ENCODE measurements around the gene SLAMF9. TPM values are rescaled to one million over a fixed set of nuclear protein-coding genes. Genes with fewer than 3 reads are reported as not detected.

Gene SLAMF9
- total RNA-seq, 1 experiment from 2014 or later = not detected

DNA sequence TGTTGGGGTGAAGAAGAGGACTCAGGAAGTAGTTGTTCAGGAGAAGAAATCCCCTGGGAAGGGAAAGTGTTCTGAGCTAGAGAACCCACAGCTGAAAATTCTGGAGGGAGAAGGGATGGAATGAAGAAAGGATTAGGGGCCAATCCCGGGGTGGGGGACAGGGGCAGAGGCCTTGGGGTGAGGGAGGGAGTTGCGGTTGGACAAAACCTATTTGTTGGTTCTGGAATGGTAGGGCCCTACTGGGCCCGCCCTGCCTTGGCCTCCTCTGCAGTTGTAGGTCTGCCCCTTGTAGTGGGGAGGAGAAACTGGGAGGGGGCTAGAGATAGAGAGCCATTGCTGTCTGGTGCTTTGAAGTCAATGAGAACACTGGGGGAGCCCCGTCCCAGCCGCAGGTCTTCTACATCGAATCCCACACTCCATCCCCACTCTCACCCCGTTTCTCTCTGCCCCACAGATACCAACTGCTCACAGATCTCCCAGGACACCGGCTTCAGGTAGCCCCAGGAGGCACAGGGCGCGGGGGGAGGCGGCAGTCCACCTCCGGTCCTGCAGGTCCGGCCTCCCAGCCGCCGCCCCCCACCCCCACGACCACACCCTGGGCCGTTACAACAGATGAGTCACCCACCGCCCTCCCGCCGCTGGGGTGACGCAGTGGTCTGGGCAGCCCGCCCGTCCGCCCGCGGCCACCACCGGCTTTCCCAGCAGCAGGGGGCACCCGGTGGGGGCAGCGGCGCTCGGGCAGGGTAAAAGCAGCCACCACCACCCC lies 29.8 kb downstream of the SLAMF9 start:
- H3K4me3 Mint-ChIP-seq = peak overlapping the region; percentile 85
- ChIA-PET POLR2A (interaction anchor here (0.7 to 1.6 kb wide), 5 partner anchors 22 to 35 kb away, joined by 3 to 9 read pairs (median 4); partner anchors contain the start of gene CFAP45), CTCF (interaction anchor here (0.9 to 5.9 kb wide), 13 partner anchors 8 to 121 kb away, joined by 3 to 64 read pairs (median 4); partner anchors contain the start of gene IGSF9)

DNA sequence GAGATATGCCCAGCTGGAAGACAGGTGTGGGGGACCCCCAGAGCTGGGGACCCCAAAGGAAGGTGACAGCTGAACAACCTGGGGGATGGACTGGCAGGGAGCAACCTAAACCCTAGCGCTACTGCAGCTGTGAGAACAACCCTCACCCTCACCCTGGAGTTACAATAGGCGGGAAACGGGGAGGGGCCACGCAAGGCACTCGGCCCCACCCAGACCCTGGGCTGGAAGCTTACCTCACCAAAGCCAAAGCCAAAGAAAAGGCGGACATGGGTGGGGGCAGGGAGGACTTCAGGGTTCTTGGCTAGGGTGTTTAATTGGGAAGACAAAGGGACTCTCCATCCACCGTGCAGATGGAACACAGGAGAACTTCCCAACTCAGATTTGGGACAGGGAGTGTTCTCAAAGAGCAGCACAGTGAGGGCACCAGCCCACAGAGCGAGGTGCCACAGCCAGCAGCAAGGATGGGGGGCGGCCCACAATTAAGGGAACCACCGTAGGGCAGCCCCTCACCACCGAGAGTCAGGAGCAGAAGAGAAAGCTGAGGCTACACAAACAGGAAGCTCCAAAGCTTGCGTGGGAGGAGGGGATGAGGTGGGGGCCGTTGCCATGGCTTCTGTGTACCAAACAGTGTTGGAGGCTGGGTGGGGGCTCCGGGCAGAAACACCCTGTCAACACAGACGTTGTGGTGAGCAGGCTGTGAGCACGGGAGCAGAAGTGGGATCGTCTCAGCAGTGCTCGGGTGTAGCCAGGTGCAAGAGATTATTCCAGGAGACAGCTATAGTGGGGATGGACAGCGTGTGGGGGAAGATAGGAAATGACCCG lies 30.6 kb downstream of the SLAMF9 start:
- Mint-ChIP-seq H3K36me3 (peaks cover 13% of the 10 kb centered on the region), H3K4me1 (peaks cover 29% of the 10 kb centered on the region), H3K9me3 (no peaks in the 10 kb centered on the region), H3K27ac (peak overlapping the region; percentile 28), H3K27me3 (ENCODE audit: low read depth) (peaks cover 18% of the 10 kb centered on the region), H3K4me3 (peak overlapping the region; percentile 85)
- CTCF ChIA-PET = interaction anchor here (0.7 to 5.9 kb wide), 14 partner anchors 8 to 134 kb away, joined by 3 to 64 read pairs (median 4); no protein-coding TSS in a partner anchor
- DNase-seq (ENCODE audit: low spot score) (peak; percentile 61), ATAC-seq (peak; percentile 48)
- TF ChIP-seq SOX15 (CRISPR knock-in tag; IDR thresholded peaks at IDR 0.05) (no peak), PRRX2 (CRISPR knock-in tag; IDR thresholded peaks at IDR 0.05) (no peak), ZNF423 (CRISPR knock-in tag; IDR thresholded peaks at IDR 0.05) (no peak), ZNF416 (CRISPR knock-in tag; IDR thresholded peaks at IDR 0.05) (no peak), NFE2L1 (CRISPR knock-in tag; IDR thresholded peaks at IDR 0.05) (no peak), ZNF396 (CRISPR knock-in tag; IDR thresholded peaks at IDR 0.05; ENCODE audit: borderline replicate concordance) (no peak), EMX1 (CRISPR knock-in tag; IDR thresholded peaks at IDR 0.05) (no peak), MXD4 (CRISPR knock-in tag; IDR thresholded peaks at IDR 0.05; ENCODE audit: borderline replicate concordance) (no peak), NFYB (CRISPR knock-in tag; conservative IDR thresholded peaks at IDR 0.05; ENCODE audit: low read depth) (no peak), FOXP1 (CRISPR knock-in tag; IDR thresholded peaks at IDR 0.05; ENCODE audit: borderline replicate concordance) (peak; percentile 24; the same call in 1 of the 2 replicates), CBFB (CRISPR knock-in tag; IDR thresholded peaks at IDR 0.05; ENCODE audit: low read depth) (no peak)
- TF ChIP-seq, protein P1, sequence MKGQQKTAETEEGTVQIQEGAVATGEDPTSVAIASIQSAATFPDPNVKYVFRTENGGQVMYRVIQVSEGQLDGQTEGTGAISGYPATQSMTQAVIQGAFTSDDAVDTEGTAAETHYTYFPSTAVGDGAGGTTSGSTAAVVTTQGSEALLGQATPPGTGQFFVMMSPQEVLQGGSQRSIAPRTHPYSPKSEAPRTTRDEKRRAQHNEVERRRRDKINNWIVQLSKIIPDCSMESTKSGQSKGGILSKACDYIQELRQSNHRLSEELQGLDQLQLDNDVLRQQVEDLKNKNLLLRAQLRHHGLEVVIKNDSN (CRISPR knock-in tag; IDR thresholded peaks at IDR 0.05) = no peak
- TF ChIP-seq, protein P2, sequence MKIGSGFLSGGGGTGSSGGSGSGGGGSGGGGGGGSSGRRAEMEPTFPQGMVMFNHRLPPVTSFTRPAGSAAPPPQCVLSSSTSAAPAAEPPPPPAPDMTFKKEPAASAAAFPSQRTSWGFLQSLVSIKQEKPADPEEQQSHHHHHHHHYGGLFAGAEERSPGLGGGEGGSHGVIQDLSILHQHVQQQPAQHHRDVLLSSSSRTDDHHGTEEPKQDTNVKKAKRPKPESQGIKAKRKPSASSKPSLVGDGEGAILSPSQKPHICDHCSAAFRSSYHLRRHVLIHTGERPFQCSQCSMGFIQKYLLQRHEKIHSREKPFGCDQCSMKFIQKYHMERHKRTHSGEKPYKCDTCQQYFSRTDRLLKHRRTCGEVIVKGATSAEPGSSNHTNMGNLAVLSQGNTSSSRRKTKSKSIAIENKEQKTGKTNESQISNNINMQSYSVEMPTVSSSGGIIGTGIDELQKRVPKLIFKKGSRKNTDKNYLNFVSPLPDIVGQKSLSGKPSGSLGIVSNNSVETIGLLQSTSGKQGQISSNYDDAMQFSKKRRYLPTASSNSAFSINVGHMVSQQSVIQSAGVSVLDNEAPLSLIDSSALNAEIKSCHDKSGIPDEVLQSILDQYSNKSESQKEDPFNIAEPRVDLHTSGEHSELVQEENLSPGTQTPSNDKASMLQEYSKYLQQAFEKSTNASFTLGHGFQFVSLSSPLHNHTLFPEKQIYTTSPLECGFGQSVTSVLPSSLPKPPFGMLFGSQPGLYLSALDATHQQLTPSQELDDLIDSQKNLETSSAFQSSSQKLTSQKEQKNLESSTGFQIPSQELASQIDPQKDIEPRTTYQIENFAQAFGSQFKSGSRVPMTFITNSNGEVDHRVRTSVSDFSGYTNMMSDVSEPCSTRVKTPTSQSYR (CRISPR knock-in tag; IDR thresholded peaks at IDR 0.05) = peak; percentile 44; the same call in 1 of the 2 replicates
- POLR2A ChIA-PET = interaction anchor here (1.0 to 1.3 kb wide), 2 partner anchors 23 kb away, joined by 4 to 8 read pairs; partner anchors contain the start of gene CFAP45

More for the DNA sequence above, 29.8 kb downstream of the SLAMF9 start:
- TF ChIP-seq, protein P3, sequence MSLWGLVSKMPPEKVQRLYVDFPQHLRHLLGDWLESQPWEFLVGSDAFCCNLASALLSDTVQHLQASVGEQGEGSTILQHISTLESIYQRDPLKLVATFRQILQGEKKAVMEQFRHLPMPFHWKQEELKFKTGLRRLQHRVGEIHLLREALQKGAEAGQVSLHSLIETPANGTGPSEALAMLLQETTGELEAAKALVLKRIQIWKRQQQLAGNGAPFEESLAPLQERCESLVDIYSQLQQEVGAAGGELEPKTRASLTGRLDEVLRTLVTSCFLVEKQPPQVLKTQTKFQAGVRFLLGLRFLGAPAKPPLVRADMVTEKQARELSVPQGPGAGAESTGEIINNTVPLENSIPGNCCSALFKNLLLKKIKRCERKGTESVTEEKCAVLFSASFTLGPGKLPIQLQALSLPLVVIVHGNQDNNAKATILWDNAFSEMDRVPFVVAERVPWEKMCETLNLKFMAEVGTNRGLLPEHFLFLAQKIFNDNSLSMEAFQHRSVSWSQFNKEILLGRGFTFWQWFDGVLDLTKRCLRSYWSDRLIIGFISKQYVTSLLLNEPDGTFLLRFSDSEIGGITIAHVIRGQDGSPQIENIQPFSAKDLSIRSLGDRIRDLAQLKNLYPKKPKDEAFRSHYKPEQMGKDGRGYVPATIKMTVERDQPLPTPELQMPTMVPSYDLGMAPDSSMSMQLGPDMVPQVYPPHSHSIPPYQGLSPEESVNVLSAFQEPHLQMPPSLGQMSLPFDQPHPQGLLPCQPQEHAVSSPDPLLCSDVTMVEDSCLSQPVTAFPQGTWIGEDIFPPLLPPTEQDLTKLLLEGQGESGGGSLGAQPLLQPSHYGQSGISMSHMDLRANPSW (CRISPR knock-in tag; conservative IDR thresholded peaks at IDR 0.05; ENCODE audit: low read depth) = no peak
- TF ChIP-seq ZNF423 (CRISPR knock-in tag; IDR thresholded peaks at IDR 0.05) = peak; percentile 20; the same call in 1 of the 2 replicates
- peaks cover 17% of the 10 kb centered on the region for H3K36me3 Mint-ChIP-seq
- peaks cover 33% of the 10 kb centered on the region for H3K4me1 Mint-ChIP-seq
- no peaks in the 10 kb centered on the region for H3K9me3 Mint-ChIP-seq
- no peak for DNase-seq (ENCODE audit: low spot score)
- no peak for ATAC-seq
- H3K27ac Mint-ChIP-seq = peak overlapping the region; percentile 20; the same call in 1 of the 2 replicates
- H3K27me3 Mint-ChIP-seq (ENCODE audit: low read depth) = peaks cover 18% of the 10 kb centered on the region
